ENCODE data around the gene TMEM120B.
"Not testable (repeated sequence)": the region's sequence is repeated elsewhere in the genome, so short reads cannot be mapped to it uniquely, and the experiment has no call there.

TMEM120B gene

GRCh38 chr12:121776190-121777098, 63.9 kb downstream of the TMEM120B start:
- DNase-seq, result peak; percentile 82 to 95 (median 91)

- DNase-seq, result no peak
Measured at GRCh38 chr12:121778567-121779421, 66.2 kb downstream of the TMEM120B start.

- DNase-seq, result no peak
Measured at GRCh38 chr12:121779422-121779895, 66.9 kb downstream of the TMEM120B start.

- no peak for DNase-seq
Measured at GRCh38 chr12:121780429-121780828, 67.9 kb downstream of the TMEM120B start.

GRCh38 chr12:121781484-121781997, 69.0 kb downstream of the TMEM120B start:
- DNase-seq, result no peak

GRCh38 chr12:121781998-121782979, 69.7 kb downstream of the TMEM120B start:
- DNase-seq, result peak in 1 of 4 experiments; percentile 32

GRCh38 chr12:121783766-121784165, 71.2 kb downstream of the TMEM120B start:
- no peak for DNase-seq

- DNase-seq, result no peak
Measured at GRCh38 chr12:121784460-121784859, 71.9 kb downstream of the TMEM120B start.

- DNase-seq, result no peak
Measured at GRCh38 chr12:121786440-121786825, 73.9 kb downstream of the TMEM120B start.

- DNase-seq, result peak in 2 of 4 experiments; percentile 20 to 33
Measured at GRCh38 chr12:121787063-121788025, 74.8 kb downstream of the TMEM120B start.

GRCh38 chr12:121788176-121788818, 75.7 kb downstream of the TMEM120B start:
- DNase-seq, result no peak

- DNase-seq, result peak in 1 of 4 experiments; percentile 32
Measured at GRCh38 chr12:121789233-121789781, 76.8 kb downstream of the TMEM120B start.

GRCh38 chr12:121789800-121790728, 77.5 kb downstream of the TMEM120B start:
- DNase-seq, result peak; percentile 74 to 94 (median 86)

- DNase-seq, result not testable (repeated sequence)
Measured at GRCh38 chr12:121790785-121791184, 78.2 kb downstream of the TMEM120B start.

GRCh38 chr12:121791671-121792551, 79.4 kb downstream of the TMEM120B start:
- DNase-seq, result no peak

GRCh38 chr12:121792607-121793439, 80.3 kb downstream of the TMEM120B start:
- peak in 2 of 4 experiments; percentile 29 to 37 for DNase-seq

- DNase-seq, result peak; percentile 49 to 60 (median 57)
Measured at GRCh38 chr12:121793440-121793837, 80.9 kb downstream of the TMEM120B start, which contains the start of gene RHOF. TSS of gene RHOF (minus strand) at chr12:121793688. CDS start at chr12:121793633, 55 bp downstream.

Data from activated CD4-positive, CD25-positive, alpha-beta regulatory T cell (primary cell).